ENCODE data around the gene H2BK1. TPM values are rescaled to one million over a fixed set of nuclear protein-coding genes. Genes with fewer than 3 reads are reported as not detected.

H2BK1 gene
- total RNA-seq, 1 experiment from 2014 or later = 0.69 TPM

GRCh38 chr7:151229249-151229648 is 19.0 kb upstream of the H2BK1 start:
- peaks cover 3 to 15% of the 10 kb centered on the region in 2 experiments; a peak in 3 of 4 replicates for H3K36me3 ChIP-seq (ENCODE audit: control insufficient read depth in 1 of 2, insufficient read depth in 2 of 2, low read length in 2 of 2)
- POLR2A ChIA-PET = no interaction called here
- H3K4me2 ChIP-seq (ENCODE audit: low read length) = no peak overlapping the region
- RAD21 ChIA-PET (ENCODE audit: low non-redundant PET in 1 of 2, low total read pairs in 2 of 2, uncharacterized antibody in 2 of 2, unreplicated experiment in 2 of 2) = no interaction called here
- no peak for TF ChIP-seq EZH2 (IDR thresholded peaks at IDR 0.05)
- TF ChIP-seq CTCF (IDR thresholded peaks at IDR 0.05 in 2 of 3, conservative IDR thresholded peaks at IDR 0.05 in 1 of 3; ENCODE audit: borderline replicate concordance in 1 of 3, insufficient read depth in 1 of 3, low read depth in 2 of 3, low read length in 2 of 3) = no peak
- TF ChIP-seq EGR1 (IDR thresholded peaks at IDR 0.05; ENCODE audit: low read depth) = no peak
- TF ChIP-seq ATF3 (IDR thresholded peaks at IDR 0.05) = no peak
- TF ChIP-seq ZNF274 (IDR thresholded peaks at IDR 0.05; ENCODE audit: low read depth, low read length) = no peak
- TF ChIP-seq ZFX (IDR thresholded peaks at IDR 0.05) = no peak
- TF ChIP-seq YY1 (IDR thresholded peaks at IDR 0.05; ENCODE audit: extremely low read depth, insufficient replicate concordance, low read depth, low read length) = no peak
- TF ChIP-seq REST (IDR thresholded peaks at IDR 0.05; ENCODE audit: low read depth) = no peak
- no peak for TF ChIP-seq EZH2phosphoT487 (IDR thresholded peaks at IDR 0.05; ENCODE audit: borderline replicate concordance)
- TF ChIP-seq FOSL1 (IDR thresholded peaks at IDR 0.05; ENCODE audit: low read depth) = no peak
- no peak for TF ChIP-seq CEBPB (IDR thresholded peaks at IDR 0.05; ENCODE audit: low read depth)
- TF ChIP-seq TCF7L2 (IDR thresholded peaks at IDR 0.05; ENCODE audit: borderline replicate concordance, extremely low read depth, insufficient read depth, insufficient read length) = no peak
- H3K9ac ChIP-seq (ENCODE audit: low read length) = no peak overlapping the region
- H3K79me2 ChIP-seq (ENCODE audit: insufficient read depth, low read length) = peaks cover 45% of the 10 kb centered on the region
- peaks cover 20 to 37% of the 10 kb centered on the region in 2 experiments for H3K4me1 ChIP-seq (ENCODE audit: control insufficient read depth in 1 of 2, insufficient read depth in 2 of 2, low read length in 2 of 2)
- H3K27me3 ChIP-seq (ENCODE audit: insufficient read depth, low read length) = no peaks in the 10 kb centered on the region
- H3K27ac ChIP-seq (ENCODE audit: low read depth, low read length) = no peak overlapping the region
- intact Hi-C loops (cut with micrococcal nuclease) = no loop called here
- no peaks in the 10 kb centered on the region for H4K20me1 ChIP-seq (ENCODE audit: insufficient read depth)
- no peak overlapping the region for H2AFZ ChIP-seq (ENCODE audit: low read depth, low read length, poor library complexity, severe bottlenecking)
- CTCF ChIA-PET = no interaction called here
- ATAC-seq (no peak), DNase-seq (ENCODE audit: low read depth, low spot score) (no peak)
- BruUV-seq (replicated peaks) = no TSS peak
- H3K9me3 ChIP-seq (ENCODE audit: control insufficient read depth in 1 of 2, insufficient read depth in 1 of 2, low read depth in 1 of 2, low read length in 2 of 2) = no peaks in the 10 kb centered on the region
- H3K9me2 ChIP-seq (ENCODE audit: insufficient read depth) = no peaks in the 10 kb centered on the region
- H3K4me3 ChIP-seq (replicated peaks in 1 of 2; ENCODE audit: low read depth in 1 of 2, low read length in 2 of 2) = no peak overlapping the region

Data from HCT116 (cell line).